Keratinocyte (primary cell): ENCODE results near the gene ZNF316. TPM values are rescaled to one million over a fixed set of nuclear protein-coding genes. Genes with fewer than 3 reads are reported as not detected.

Experiments
- DNase-seq: peaks from one replicate; pipeline ENCODE4 v3.0.0-alpha.2; 2011; ENCODE audit warnings: low read depth, missing footprints, low spot score
- FAIRE-seq: peaks from 2 replicates; lab custom pipeline; 2011; peaks lifted over from hg19 to GRCh38; lab: Jason Lieb, UNC
- H2AFZ ChIP-seq: 2 replicates; pipeline ENCODE4 v1.6.0; 2012; ENCODE audit warnings: low read length, control low read depth, inconsistent platforms; ENCODE audit not compliant: control insufficient read depth
- H3K27ac ChIP-seq: 2 replicates; pipeline ENCODE4 v1.5.1; 2011; ENCODE audit warnings: low read length; ENCODE audit not compliant: control insufficient read depth, insufficient read depth
- H3K27me3 ChIP-seq: 3 replicates; pipeline ENCODE4 v1.6.0; 2011; ENCODE audit warnings: low read length; ENCODE audit not compliant: control insufficient read depth, insufficient read depth; ENCODE audit errors: extremely low read depth
- H3K36me3 ChIP-seq, 2 experiments: 2 replicates in 1 of 2; 3 replicates in 1 of 2; pipeline ENCODE4 v1.5.1; 2011; ENCODE audit warnings: low read length in 2 of 2, mild to moderate bottlenecking in 1 of 2; ENCODE audit not compliant: control insufficient read depth in 2 of 2, insufficient read depth in 2 of 2; ENCODE audit errors: extremely low read depth in 1 of 2
- H3K4me1 ChIP-seq: 3 replicates; pipeline ENCODE4 v1.5.1; 2011; ENCODE audit warnings: low read length; ENCODE audit not compliant: control insufficient read depth, insufficient read depth; ENCODE audit errors: extremely low read depth
- H3K4me2 ChIP-seq: 3 replicates; pipeline ENCODE4 v1.6.0; 2011; ENCODE audit warnings: low read depth, low read length; ENCODE audit not compliant: control insufficient read depth, insufficient read depth; ENCODE audit errors: extremely low read depth
- H3K4me3 ChIP-seq, 3 experiments: fragments of 200-600 bp in 1 of 3; sonication (generic) in 1 of 3; 2 replicates in 2 of 3; 3 replicates in 1 of 3; pipeline ENCODE4 v1.5.1; 2011 to 2016; ENCODE audit warnings: low read length in 3 of 3, mild to moderate bottlenecking in 3 of 3, control low read depth in 2 of 3, inconsistent platforms in 1 of 3, low read depth in 1 of 3, mixed read lengths in 1 of 3, mixed run types in 1 of 3, moderate library complexity in 1 of 3; ENCODE audit not compliant: control insufficient read depth in 2 of 3, insufficient read depth in 2 of 3; ENCODE audit errors: extremely low read depth in 1 of 3
- H3K79me2 ChIP-seq: 2 replicates; pipeline ENCODE4 v1.6.0; 2012; ENCODE audit warnings: low read length; ENCODE audit not compliant: control insufficient read depth, insufficient read depth
- H3K9ac ChIP-seq: 3 replicates; pipeline ENCODE4 v1.6.0; 2011; ENCODE audit warnings: low read length; ENCODE audit not compliant: control insufficient read depth, insufficient read depth; ENCODE audit errors: extremely low read depth
- H3K9me1 ChIP-seq: 3 replicates; pipeline ENCODE4 v1.6.0; 2011; ENCODE audit warnings: low read length; ENCODE audit not compliant: control insufficient read depth, insufficient read depth; ENCODE audit errors: extremely low read depth
- H3K9me3 ChIP-seq: 2 replicates; pipeline ENCODE4 v1.5.1; 2012; ENCODE audit warnings: low read depth, low read length; ENCODE audit not compliant: control insufficient read depth
- H4K20me1 ChIP-seq: 3 replicates; pipeline ENCODE4 v1.6.0; 2011; ENCODE audit warnings: low read length; ENCODE audit not compliant: control insufficient read depth, insufficient read depth; ENCODE audit errors: extremely low read depth
- EZH2 ChIP-seq: IDR thresholded peaks from one replicate; pipeline ENCODE4 v1.6.1; 2012; ENCODE audit warnings: inconsistent platforms, mild to moderate bottlenecking, low read length, moderate library complexity
- dilution Hi-C: fragments of 300-500 bp; cut with MboI; formaldehyde crosslinking; loops from one replicate; pipeline ENCODE4 v1.7.0; 2020; ENCODE audit warnings: low sequenced_read_pairs; ENCODE audit not compliant: extremely low pct_ligation_motif_present
- polyA plus RNA-seq, 5 experiments: library from polyadenylated mRNA; depleted of rRNA in 3 of 5; stranded (reverse) in 3 of 5; stranded (forward) in 1 of 5; unstranded in 1 of 5; fragments of >200 nt; gene quantifications; 1 replicate in 1 of 5; 2 replicates in 3 of 5; 3 replicates in 1 of 5; pipeline versions ENCODE4 v1.2.1 to v1.2.3, GENCODE V29; 2011 to 2012; ENCODE audit warnings: missing spikeins in 2 of 5, low read depth in 1 of 5, low replicate concordance in 1 of 5
- TF ChIP-seq, protein P1 (sequence below), 3 experiments: IDR thresholded peaks in 1 of 3; conservative IDR thresholded peaks in 1 of 3; optimal IDR thresholded peaks in 1 of 3; 2 replicates in 2 of 3; 3 replicates in 1 of 3; pipeline versions ENCODE3 to v1.5.1; 2011; ENCODE audit warnings: low read length in 3 of 3, mild to moderate bottlenecking in 3 of 3, moderate library complexity in 2 of 3, control low read depth in 1 of 3, inconsistent platforms in 1 of 3; ENCODE audit not compliant: insufficient read depth in 2 of 3; ENCODE audit errors: extremely low read depth in 1 of 3

The ZNF316 gene
- polyA plus RNA-seq, 1 donor (not counting 4 experiments of a cell fraction or from before 2014, with no cell fraction given): 5.1 TPM

DNA sequence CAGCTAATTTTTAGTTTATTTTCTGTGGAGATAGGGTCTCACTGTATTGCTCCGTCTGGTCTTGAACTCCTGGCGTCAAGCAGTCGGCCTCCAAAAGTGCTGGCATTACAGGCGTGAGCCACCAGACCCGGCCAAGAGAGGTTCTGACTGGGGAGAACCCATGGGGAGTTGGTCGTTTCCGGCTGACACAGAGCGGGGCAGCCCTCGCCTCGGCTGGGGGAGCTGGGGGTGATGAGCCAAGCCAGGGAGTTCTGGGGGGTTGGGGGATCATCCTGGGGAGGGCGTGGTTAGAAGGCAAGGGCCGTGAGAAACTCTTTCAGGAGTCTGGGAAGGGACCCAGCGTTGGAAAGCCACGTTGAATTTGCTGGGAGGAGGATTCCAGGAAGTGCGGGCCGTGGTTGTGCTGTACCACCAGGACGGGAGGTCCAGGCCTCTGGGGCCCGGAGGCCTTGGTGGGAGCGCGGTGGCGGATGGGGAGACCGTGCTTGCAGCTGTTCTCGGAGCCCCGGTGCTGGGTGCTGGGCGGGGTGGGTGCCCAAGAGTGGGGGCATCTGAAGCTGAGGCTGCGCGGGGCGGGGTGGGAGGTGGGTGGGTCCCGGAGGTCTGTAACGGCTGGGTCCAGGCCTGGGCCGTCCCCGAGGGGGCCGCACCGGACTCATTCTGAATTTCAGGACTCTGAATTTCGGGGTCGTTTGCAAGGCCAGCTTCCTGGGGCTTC lies 30.1 kb upstream of the ZNF316 start:
- no peaks in the 10 kb centered on the region for H3K9me3 ChIP-seq
- H3K27ac ChIP-seq: no peak overlapping the region
- no peaks in the 10 kb centered on the region for H3K9me1 ChIP-seq
- DNase-seq: no peak
- no peak overlapping the region for H3K4me3 ChIP-seq
- no peaks in the 10 kb centered on the region for H3K27me3 ChIP-seq
- H4K20me1 ChIP-seq: no peaks in the 10 kb centered on the region
- FAIRE-seq: no peak
- dilution Hi-C loops: no loop called here
- peaks cover 10 to 11% of the 10 kb centered on the region in 2 experiments for H3K36me3 ChIP-seq
- no peak for TF ChIP-seq EZH2
- TF ChIP-seq, protein P1, sequence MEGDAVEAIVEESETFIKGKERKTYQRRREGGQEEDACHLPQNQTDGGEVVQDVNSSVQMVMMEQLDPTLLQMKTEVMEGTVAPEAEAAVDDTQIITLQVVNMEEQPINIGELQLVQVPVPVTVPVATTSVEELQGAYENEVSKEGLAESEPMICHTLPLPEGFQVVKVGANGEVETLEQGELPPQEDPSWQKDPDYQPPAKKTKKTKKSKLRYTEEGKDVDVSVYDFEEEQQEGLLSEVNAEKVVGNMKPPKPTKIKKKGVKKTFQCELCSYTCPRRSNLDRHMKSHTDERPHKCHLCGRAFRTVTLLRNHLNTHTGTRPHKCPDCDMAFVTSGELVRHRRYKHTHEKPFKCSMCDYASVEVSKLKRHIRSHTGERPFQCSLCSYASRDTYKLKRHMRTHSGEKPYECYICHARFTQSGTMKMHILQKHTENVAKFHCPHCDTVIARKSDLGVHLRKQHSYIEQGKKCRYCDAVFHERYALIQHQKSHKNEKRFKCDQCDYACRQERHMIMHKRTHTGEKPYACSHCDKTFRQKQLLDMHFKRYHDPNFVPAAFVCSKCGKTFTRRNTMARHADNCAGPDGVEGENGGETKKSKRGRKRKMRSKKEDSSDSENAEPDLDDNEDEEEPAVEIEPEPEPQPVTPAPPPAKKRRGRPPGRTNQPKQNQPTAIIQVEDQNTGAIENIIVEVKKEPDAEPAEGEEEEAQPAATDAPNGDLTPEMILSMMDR (optimal IDR thresholded peaks at IDR 0.05 in 1 of 3, IDR thresholded peaks at IDR 0.05 in 1 of 3, conservative IDR thresholded peaks at IDR 0.05 in 1 of 3; ENCODE audit: extremely low read depth in 1 of 3, insufficient read depth in 2 of 3, low read length in 3 of 3): no peak
- H3K9ac ChIP-seq: no peak overlapping the region
- H3K4me2 ChIP-seq: no peak overlapping the region
- H2AFZ ChIP-seq: no peak overlapping the region
- no peaks in the 10 kb centered on the region for H3K4me1 ChIP-seq
- no peaks in the 10 kb centered on the region for H3K79me2 ChIP-seq

DNA sequence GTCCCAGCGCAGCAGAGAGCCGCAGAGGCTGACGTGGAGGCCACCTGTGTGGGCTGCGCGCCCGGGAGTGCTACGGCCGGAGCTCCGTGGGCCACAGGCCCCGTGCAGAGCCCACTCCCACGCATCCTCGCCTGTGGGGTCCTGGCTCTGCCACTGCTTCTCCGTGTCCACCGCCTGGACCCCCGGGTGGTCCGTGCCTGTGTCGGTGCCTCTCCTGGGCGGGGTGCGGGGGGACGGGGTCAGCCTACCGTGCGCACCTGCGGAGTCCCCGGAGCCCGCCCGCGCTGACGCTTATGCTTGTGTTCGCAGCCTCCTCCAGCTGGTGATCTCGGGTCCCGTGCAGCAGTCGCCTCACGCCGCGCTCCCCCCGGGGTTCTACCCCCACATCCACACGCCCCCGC lies 29.5 kb upstream of the ZNF316 start:
- peaks cover 5 to 6% of the 10 kb centered on the region in 2 experiments for H3K36me3 ChIP-seq
- H3K27ac ChIP-seq: no peak overlapping the region
- H4K20me1 ChIP-seq: no peaks in the 10 kb centered on the region
- FAIRE-seq (no peak), DNase-seq (no peak)
- dilution Hi-C loops: no loop called here
- no peaks in the 10 kb centered on the region for H3K9me1 ChIP-seq
- no peaks in the 10 kb centered on the region for H3K27me3 ChIP-seq
- H3K4me1 ChIP-seq: no peaks in the 10 kb centered on the region
- H2AFZ ChIP-seq: no peak overlapping the region
- H3K4me2 ChIP-seq: no peak overlapping the region
- TF ChIP-seq, protein P1 (optimal IDR thresholded peaks at IDR 0.05 in 1 of 3, IDR thresholded peaks at IDR 0.05 in 1 of 3, conservative IDR thresholded peaks at IDR 0.05 in 1 of 3; ENCODE audit: extremely low read depth in 1 of 3, insufficient read depth in 2 of 3, low read length in 3 of 3): no peak
- no peak for TF ChIP-seq EZH2
- H3K9me3 ChIP-seq: no peaks in the 10 kb centered on the region
- no peak overlapping the region for H3K4me3 ChIP-seq
- H3K79me2 ChIP-seq: no peaks in the 10 kb centered on the region
- H3K9ac ChIP-seq: no peak overlapping the region
